NCI-H345 (cell line): ENCODE results near the gene ZSWIM1.
"Not testable (repeated sequence)": the region's sequence is repeated elsewhere in the genome, so short reads cannot be mapped to it uniquely, and the experiment has no call there.

Experiments
- DNase-seq: peaks from one replicate; lab custom pipeline; 2025; lab: John Stamatoyannopoulos, UW

Gene ZSWIM1

DNA sequence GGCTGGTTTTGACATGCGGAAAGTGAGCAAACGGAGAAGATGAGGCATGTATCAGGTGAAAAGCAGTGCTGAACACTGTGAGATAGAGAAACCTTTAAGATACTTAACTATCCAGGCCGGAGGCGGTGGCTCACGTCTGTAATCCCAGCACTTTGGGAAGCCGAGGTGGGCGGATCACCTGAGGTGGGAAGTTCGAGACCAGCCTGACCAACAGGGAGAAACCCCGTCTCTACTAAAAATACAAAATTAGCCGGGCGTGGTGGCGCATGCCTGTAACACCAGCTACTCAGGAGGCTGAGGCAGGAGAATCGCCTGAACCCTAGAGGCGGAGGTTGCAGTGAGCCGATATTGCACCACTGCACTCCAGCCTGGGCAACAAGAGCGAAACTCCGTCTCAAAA is 50.7 kb downstream of the ZSWIM1 start:
- not testable (repeated sequence) for DNase-seq

GRCh38 chr20:45933266-45934045 is 52.4 kb downstream of the ZSWIM1 start:
- DNase-seq: peak; percentile 95

GRCh38 chr20:45934046-45934585 is 53.1 kb downstream of the ZSWIM1 start:
- peak; percentile 89 for DNase-seq
